ENCODE measurements around the gene PTPA. TPM values are rescaled to one million over a fixed set of nuclear protein-coding genes. Genes with fewer than 3 reads are reported as not detected.
A peak's percentile ranks its signal among the peaks of the same experiment; 100 is the strongest.

The PTPA gene
- polyA plus RNA-seq, 3 donors = 11.7 to 38.5 (median 12.4) TPM

- Mint-ChIP-seq H3K4me1 (peaks cover 18% of the 10 kb centered on the region), H3K9me3 (peaks cover 0 to 2% (median 0%) of the 10 kb centered on the region in 7 donors), H3K27ac (peak overlapping the region in 2 of 7 donors; percentile 20 to 26), H3K27me3 (ENCODE audit: low read depth in 3 of 3) (peaks cover 0 to 2% (median 1%) of the 10 kb centered on the region in 3 donors), H3K36me3 (peaks cover 47 to 77% of the 10 kb centered on the region in 2 donors), H3K4me3 (no peak overlapping the region)
- WGBS (ENCODE audit: insufficient coverage) = 96% methylated on average over 4 of the region's 8 CpGs
- peaks cover 54 to 70% of the 10 kb centered on the region in 2 donors for H3K36me3 ChIP-seq (replicated peaks in 1 of 2; ENCODE audit: control insufficient read depth in 1 of 2, insufficient read depth in 2 of 2, low read length in 2 of 2)
- H3K27ac ChIP-seq (ENCODE audit: low read depth in 1 of 2, low read length in 2 of 2) = no peak overlapping the region
- no peak overlapping the region for H3K4me2 ChIP-seq (replicated peaks; ENCODE audit: extremely low read depth, low read length, poor library complexity, severe bottlenecking)
- intact Hi-C loops (cut with micrococcal nuclease) = no loop called here
- no peak overlapping the region for H3K4me3 ChIP-seq (replicated peaks in 1 of 3; ENCODE audit: low read depth in 2 of 3, low read length in 3 of 3)
- H3K9ac ChIP-seq (ENCODE audit: insufficient read depth, low read length, poor library complexity, severe bottlenecking) = no peak overlapping the region
- no peak for DNase-seq
- no peak for TF ChIP-seq CTCF (IDR thresholded peaks at IDR 0.05)
- no peaks in the 10 kb centered on the region for H3K27me3 ChIP-seq (ENCODE audit: control insufficient read depth in 2 of 2, insufficient read depth in 2 of 2, low read length in 2 of 2)
- H3K4me1 ChIP-seq (ENCODE audit: control insufficient read depth in 1 of 2, insufficient read depth in 2 of 2, low read length in 2 of 2) = peaks cover 13 to 19% of the 10 kb centered on the region in 2 donors
- H4K20me1 ChIP-seq (ENCODE audit: insufficient read depth, low read length) = peaks cover 7% of the 10 kb centered on the region
- no peak overlapping the region for H2AFZ ChIP-seq (ENCODE audit: insufficient read depth, low read depth, low read length, poor library complexity, severe bottlenecking)
- H3K9me3 ChIP-seq (replicated peaks in 1 of 2; ENCODE audit: control insufficient read depth in 1 of 2, insufficient read depth in 1 of 2, low read length in 2 of 2) = no peaks in the 10 kb centered on the region
- peaks cover 13% of the 10 kb centered on the region for H3K79me2 ChIP-seq (ENCODE audit: insufficient read depth, low read length)
Measured at GRCh38 chr9:129146441-129146941, 35.3 kb downstream of the PTPA start.

GRCh38 chr9:129148463-129149204 is 37.4 kb downstream of the PTPA start:
- Histone ChIP-seq H3K4me3 (replicated peaks in 1 of 3; ENCODE audit: low read depth in 2 of 3, low read length in 3 of 3) (no peak overlapping the region), H3K27me3 (ENCODE audit: control insufficient read depth in 2 of 2, insufficient read depth in 2 of 2, low read length in 2 of 2) (no peaks in the 10 kb centered on the region), H3K9me3 (replicated peaks in 1 of 2; ENCODE audit: control insufficient read depth in 1 of 2, insufficient read depth in 1 of 2, low read length in 2 of 2) (no peaks in the 10 kb centered on the region), H3K27ac (ENCODE audit: low read depth in 1 of 2, low read length in 2 of 2) (peak overlapping the region in 1 of 2 donors; percentile 15), H3K4me1 (ENCODE audit: control insufficient read depth in 1 of 2, insufficient read depth in 2 of 2, low read length in 2 of 2) (no peaks in the 10 kb centered on the region), H4K20me1 (ENCODE audit: insufficient read depth, low read length) (peaks cover 1% of the 10 kb centered on the region), H3K9ac (ENCODE audit: insufficient read depth, low read length, poor library complexity, severe bottlenecking) (no peak overlapping the region), H3K79me2 (ENCODE audit: insufficient read depth, low read length) (no peaks in the 10 kb centered on the region), H3K36me3 (replicated peaks in 1 of 2; ENCODE audit: control insufficient read depth in 1 of 2, insufficient read depth in 2 of 2, low read length in 2 of 2) (peaks cover 48 to 79% of the 10 kb centered on the region in 2 donors), H2AFZ (ENCODE audit: insufficient read depth, low read depth, low read length, poor library complexity, severe bottlenecking) (no peak overlapping the region), H3K4me2 (replicated peaks; ENCODE audit: extremely low read depth, low read length, poor library complexity, severe bottlenecking) (no peak overlapping the region)
- Mint-ChIP-seq H3K27ac (peak overlapping the region in 1 of 7 donors; percentile 59), H3K4me3 (no peak overlapping the region), H3K9me3 (peaks cover 0 to 2% (median 0%) of the 10 kb centered on the region in 7 donors), H3K36me3 (peaks cover 58 to 73% of the 10 kb centered on the region in 2 donors), H3K27me3 (ENCODE audit: low read depth in 3 of 3) (peaks cover 0 to 4% (median 1%) of the 10 kb centered on the region in 3 donors), H3K4me1 (no peaks in the 10 kb centered on the region)
- intact Hi-C loops (cut with micrococcal nuclease) = no loop called here
- no peak for DNase-seq
- 85% methylated on average over 4 of the region's 6 CpGs for WGBS (ENCODE audit: insufficient coverage)
- TF ChIP-seq CTCF (IDR thresholded peaks at IDR 0.05) = no peak

Data from CD14-positive monocyte (primary cell).